ENCODE results near the gene FABP7. TPM values are rescaled to one million over a fixed set of nuclear protein-coding genes. Genes with fewer than 3 reads are reported as not detected.

FABP7 gene
- total and polyA plus RNA-seq, 7 experiments from 2014 or later, result not detected

- intact Hi-C loops (cut with micrococcal nuclease), result loop anchor here in 1 of 2 donors (5.0 kb wide), 1 partner anchor 57 kb away; no protein-coding TSS in a partner anchor
- Mint-ChIP-seq H3K36me3 (no peaks in the 10 kb centered on the region), H3K9me3 (peaks cover 0 to 3% (median 0%) of the 10 kb centered on the region in 11 donors), H3K4me3 (peak within 1 kb of the TSS; percentile 17 to 92 (median 78)), H3K4me1 (peaks cover 14 to 18% (median 15%) of the 10 kb centered on the region in 7 donors), H3K27ac (peak within 1 kb of the TSS in 1 of 9 donors; percentile 47), H3K27me3 (peaks cover 67 to 79% (median 73%) of the 10 kb centered on the region in 5 donors)
- CTCF ChIA-PET, result no interaction called here
- ATAC-seq, result peak; percentile 72
- POLR2A ChIA-PET, result no interaction called here
- Histone ChIP-seq H3K36me3 (ENCODE audit: control insufficient read depth in 2 of 3, insufficient read depth in 3 of 3, low read length in 3 of 3) (no peaks in the 10 kb centered on the region), H3K4me1 (ENCODE audit: control insufficient read depth in 2 of 2, insufficient read depth in 2 of 2, low read length in 2 of 2) (no peaks in the 10 kb centered on the region), H3K9me3 (ENCODE audit: control insufficient read depth in 2 of 3, low read length in 3 of 3) (no peaks in the 10 kb centered on the region), H3K4me3 (ENCODE audit: low read length) (peak within 1 kb of the TSS; percentile 27), H3K27ac (ENCODE audit: low read depth, low read length) (no peak within 1 kb of the TSS), H3K27me3 (ENCODE audit: control insufficient read depth in 2 of 2, insufficient read depth in 2 of 2, low read length in 2 of 2) (peaks cover 3 to 7% of the 10 kb centered on the region in 2 donors)
- peak in 2 of 9 donors; percentile 9 to 49 for DNase-seq
Observed at GRCh38 chr6:122789182-122790027, 9.9 kb downstream of the FABP7 start, which contains the start of gene SMPDL3A. TSS of gene SMPDL3A (plus strand) at chr6:122789258. CDS start at chr6:122789347, 89 bp downstream.

DNA sequence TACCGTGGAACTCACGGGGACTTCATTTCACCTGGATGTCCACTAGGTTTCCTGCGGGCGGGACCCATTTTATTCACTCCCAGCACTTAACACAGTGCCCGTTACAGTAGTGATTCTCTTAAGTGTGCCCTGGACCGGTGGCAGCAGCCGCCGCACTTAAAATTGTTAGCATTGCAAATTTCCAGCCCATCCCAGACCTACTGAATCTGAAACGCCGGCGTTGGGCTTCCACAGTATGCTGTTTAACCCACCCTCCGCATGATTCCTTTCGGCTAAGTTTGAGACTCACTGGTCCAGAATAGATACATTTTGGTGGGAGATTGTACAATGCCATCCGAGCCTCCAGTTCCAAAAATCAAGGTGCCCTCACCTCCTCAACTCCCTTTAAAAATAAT is 10.5 kb downstream of the FABP7 start:
- no peaks in the 10 kb centered on the region for H3K36me3 ChIP-seq (ENCODE audit: control insufficient read depth in 2 of 3, insufficient read depth in 3 of 3, low read length in 3 of 3)
- H3K27ac ChIP-seq (ENCODE audit: low read depth, low read length), result no peak overlapping the region
- peak overlapping the region in 1 of 9 donors; percentile 47 for H3K27ac Mint-ChIP-seq
- no peak for ATAC-seq
- H3K27me3 Mint-ChIP-seq, result peaks cover 61 to 79% (median 70%) of the 10 kb centered on the region in 5 donors
- no peak for DNase-seq
- H3K4me1 ChIP-seq (ENCODE audit: control insufficient read depth in 2 of 2, insufficient read depth in 2 of 2, low read length in 2 of 2), result no peaks in the 10 kb centered on the region
- no peak overlapping the region for H3K4me3 ChIP-seq (ENCODE audit: low read length)
- ChIA-PET CTCF (no interaction called here), POLR2A (no interaction called here)
- intact Hi-C loops (cut with micrococcal nuclease), result loop anchor here in 1 of 2 donors (5.0 kb wide), 1 partner anchor 58 kb away; no protein-coding TSS in a partner anchor
- H3K36me3 Mint-ChIP-seq, result no peaks in the 10 kb centered on the region
- peaks cover 0 to 3% (median 0%) of the 10 kb centered on the region in 11 donors for H3K9me3 Mint-ChIP-seq
- peak overlapping the region; percentile 17 to 92 (median 78) for H3K4me3 Mint-ChIP-seq
- no peaks in the 10 kb centered on the region for H3K9me3 ChIP-seq (ENCODE audit: control insufficient read depth in 2 of 3, low read length in 3 of 3)
- H3K27me3 ChIP-seq (ENCODE audit: control insufficient read depth in 2 of 2, insufficient read depth in 2 of 2, low read length in 2 of 2), result peaks cover 3 to 7% of the 10 kb centered on the region in 2 donors
- peaks cover 14 to 18% (median 15%) of the 10 kb centered on the region in 7 donors for H3K4me1 Mint-ChIP-seq

DNA sequence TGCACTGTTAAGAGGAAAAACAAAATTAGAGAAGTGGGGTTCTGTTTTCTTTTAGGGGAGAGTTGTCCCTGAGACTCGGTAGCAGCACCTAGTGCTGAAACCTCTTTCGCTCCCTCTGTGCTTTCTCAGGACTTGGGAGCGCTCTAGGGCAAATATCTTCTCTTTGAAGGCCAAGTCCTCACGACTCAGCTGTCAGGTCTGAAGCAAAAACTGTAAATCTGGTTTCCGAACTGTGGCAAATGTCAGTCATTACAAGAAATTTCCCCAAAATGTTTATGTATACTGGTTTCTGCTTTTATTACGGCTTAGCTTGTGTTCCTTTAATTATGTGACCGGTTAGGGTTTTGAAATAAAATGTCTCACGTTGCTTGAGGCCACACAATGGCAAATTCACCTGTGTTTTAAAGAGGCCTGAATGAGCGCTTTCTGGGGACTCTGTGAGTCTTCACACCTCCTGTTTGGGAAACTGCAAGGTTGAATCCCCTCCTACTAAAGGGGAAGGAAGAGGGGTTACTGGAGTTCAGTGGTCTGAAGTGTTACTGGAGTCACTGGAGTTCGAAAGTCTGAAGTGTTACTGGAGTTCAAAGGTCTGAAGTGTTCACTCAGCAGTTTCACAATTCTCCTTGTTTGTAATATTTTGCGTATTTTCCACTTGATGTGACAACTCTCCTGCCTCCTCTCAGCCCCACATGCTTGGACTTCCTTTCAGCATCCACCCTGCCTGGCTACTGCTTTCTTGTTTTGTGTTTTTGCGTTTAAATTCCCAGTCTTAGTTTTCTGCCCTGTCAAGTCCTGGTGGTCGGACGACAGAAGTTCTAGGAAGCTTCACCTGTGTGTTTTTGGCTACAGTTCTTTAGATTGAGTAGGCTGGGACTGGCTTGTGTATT is 11.2 kb downstream of the FABP7 start:
- ChIA-PET POLR2A (no interaction called here), CTCF (no interaction called here)
- intact Hi-C loops (cut with micrococcal nuclease), result loop anchor here in 1 of 2 donors (5.0 kb wide), 1 partner anchor 58 kb away; no protein-coding TSS in a partner anchor
- Mint-ChIP-seq H3K4me1 (peaks cover 14 to 18% (median 15%) of the 10 kb centered on the region in 7 donors), H3K27ac (no peak overlapping the region), H3K36me3 (no peaks in the 10 kb centered on the region), H3K4me3 (peak overlapping the region in 8 of 10 donors; percentile 20 to 92 (median 76)), H3K9me3 (peaks cover 0 to 3% (median 0%) of the 10 kb centered on the region in 11 donors), H3K27me3 (peaks cover 66 to 76% (median 66%) of the 10 kb centered on the region in 5 donors)
- Histone ChIP-seq H3K4me1 (ENCODE audit: control insufficient read depth in 2 of 2, insufficient read depth in 2 of 2, low read length in 2 of 2) (no peaks in the 10 kb centered on the region), H3K4me3 (ENCODE audit: low read length) (no peak overlapping the region), H3K9me3 (ENCODE audit: control insufficient read depth in 2 of 3, low read length in 3 of 3) (no peaks in the 10 kb centered on the region), H3K27ac (ENCODE audit: low read depth, low read length) (no peak overlapping the region), H3K27me3 (ENCODE audit: control insufficient read depth in 2 of 2, insufficient read depth in 2 of 2, low read length in 2 of 2) (peaks cover 3 to 7% of the 10 kb centered on the region in 2 donors), H3K36me3 (ENCODE audit: control insufficient read depth in 2 of 3, insufficient read depth in 3 of 3, low read length in 3 of 3) (no peaks in the 10 kb centered on the region)
- ATAC-seq (peak; percentile 59), DNase-seq (no peak)

GRCh38 chr6:122791310-122791679 is 11.8 kb downstream of the FABP7 start:
- H3K27me3 ChIP-seq (ENCODE audit: control insufficient read depth in 2 of 2, insufficient read depth in 2 of 2, low read length in 2 of 2), result peaks cover 3 to 7% of the 10 kb centered on the region in 2 donors
- ATAC-seq, result no peak
- peaks cover 59 to 70% (median 60%) of the 10 kb centered on the region in 5 donors for H3K27me3 Mint-ChIP-seq
- peaks cover 0 to 1% (median 0%) of the 10 kb centered on the region in 11 donors for H3K9me3 Mint-ChIP-seq
- DNase-seq, result no peak
- no peaks in the 10 kb centered on the region for H3K9me3 ChIP-seq (ENCODE audit: control insufficient read depth in 2 of 3, low read length in 3 of 3)
- POLR2A ChIA-PET, result no interaction called here
- no peaks in the 10 kb centered on the region for H3K36me3 ChIP-seq (ENCODE audit: control insufficient read depth in 2 of 3, insufficient read depth in 3 of 3, low read length in 3 of 3)
- H3K36me3 Mint-ChIP-seq, result no peaks in the 10 kb centered on the region
- H3K4me3 ChIP-seq (ENCODE audit: low read length), result no peak overlapping the region
- intact Hi-C loops (cut with micrococcal nuclease), result loop anchor here in 1 of 2 donors (5.0 kb wide), 1 partner anchor 59 kb away; no protein-coding TSS in a partner anchor
- H3K4me3 Mint-ChIP-seq, result peak overlapping the region in 4 of 10 donors; percentile 41 to 84 (median 54)
- CTCF ChIA-PET, result no interaction called here
- peaks cover 14 to 18% (median 15%) of the 10 kb centered on the region in 7 donors for H3K4me1 Mint-ChIP-seq
- H3K27ac ChIP-seq (ENCODE audit: low read depth, low read length), result no peak overlapping the region
- no peaks in the 10 kb centered on the region for H3K4me1 ChIP-seq (ENCODE audit: control insufficient read depth in 2 of 2, insufficient read depth in 2 of 2, low read length in 2 of 2)
- no peak overlapping the region for H3K27ac Mint-ChIP-seq

- ATAC-seq (no peak), DNase-seq (no peak)
- H3K9me3 Mint-ChIP-seq, result no peaks in the 10 kb centered on the region
- Histone ChIP-seq H3K4me1 (ENCODE audit: control insufficient read depth in 2 of 2, insufficient read depth in 2 of 2, low read length in 2 of 2) (no peaks in the 10 kb centered on the region), H3K4me3 (ENCODE audit: low read length) (no peak overlapping the region), H3K9me3 (ENCODE audit: control insufficient read depth in 2 of 3, low read length in 3 of 3) (no peaks in the 10 kb centered on the region), H3K27ac (ENCODE audit: low read depth, low read length) (no peak overlapping the region), H3K27me3 (ENCODE audit: control insufficient read depth in 2 of 2, insufficient read depth in 2 of 2, low read length in 2 of 2) (peaks cover 0 to 3% of the 10 kb centered on the region in 2 donors), H3K36me3 (ENCODE audit: control insufficient read depth in 2 of 3, insufficient read depth in 3 of 3, low read length in 3 of 3) (no peaks in the 10 kb centered on the region)
- ChIA-PET CTCF (no interaction called here), POLR2A (no interaction called here)
- no peaks in the 10 kb centered on the region for H3K36me3 Mint-ChIP-seq
- peaks cover 45 to 61% (median 46%) of the 10 kb centered on the region in 5 donors for H3K27me3 Mint-ChIP-seq
- no peak overlapping the region for H3K27ac Mint-ChIP-seq
- intact Hi-C loops (cut with micrococcal nuclease), result loop anchor here in 1 of 2 donors (5.0 kb wide), 1 partner anchor 60 kb away; no protein-coding TSS in a partner anchor
- no peak overlapping the region for H3K4me3 Mint-ChIP-seq
- H3K4me1 Mint-ChIP-seq, result peaks cover 14 to 18% (median 17%) of the 10 kb centered on the region in 7 donors
Observed at GRCh38 chr6:122792766-122793165, 13.2 kb downstream of the FABP7 start.

- no peaks in the 10 kb centered on the region for H3K9me3 Mint-ChIP-seq
- ATAC-seq (no peak), DNase-seq (no peak)
- Histone ChIP-seq H3K27me3 (ENCODE audit: control insufficient read depth in 2 of 2, insufficient read depth in 2 of 2, low read length in 2 of 2) (no peaks in the 10 kb centered on the region), H3K27ac (ENCODE audit: low read depth, low read length) (no peak overlapping the region), H3K4me3 (ENCODE audit: low read length) (no peak overlapping the region), H3K9me3 (ENCODE audit: control insufficient read depth in 2 of 3, low read length in 3 of 3) (no peaks in the 10 kb centered on the region), H3K36me3 (ENCODE audit: control insufficient read depth in 2 of 3, insufficient read depth in 3 of 3, low read length in 3 of 3) (no peaks in the 10 kb centered on the region), H3K4me1 (ENCODE audit: control insufficient read depth in 2 of 2, insufficient read depth in 2 of 2, low read length in 2 of 2) (no peaks in the 10 kb centered on the region)
- H3K4me3 Mint-ChIP-seq, result no peak overlapping the region
- ChIA-PET POLR2A (no interaction called here), CTCF (no interaction called here)
- no peak overlapping the region for H3K27ac Mint-ChIP-seq
- H3K27me3 Mint-ChIP-seq, result peaks cover 6 to 26% (median 12%) of the 10 kb centered on the region in 5 donors
- no peaks in the 10 kb centered on the region for H3K36me3 Mint-ChIP-seq
- intact Hi-C loops (cut with micrococcal nuclease), result no loop called here
- peaks cover 0 to 6% (median 0%) of the 10 kb centered on the region in 7 donors for H3K4me1 Mint-ChIP-seq
Observed at GRCh38 chr6:122797537-122797936, 18.0 kb downstream of the FABP7 start.
